Breast epithelium (tissue), 3 donors: Measurements from ENCODE around the gene SRGAP1.
"Not testable (repeated sequence)": the region's sequence is repeated elsewhere in the genome, so short reads cannot be mapped to it uniquely, and the experiment has no call there.

ENCODE experiments used
- CTCF ChIP-seq, 3 donors: fragments of 450-650 bp; IDR thresholded peaks; one replicate each; pipeline ENCODE4 v1.5.1; 2016 to 2017; ENCODE audit warnings: antibody characterized with exemption in 3 of 3, mild to moderate bottlenecking in 3 of 3, moderate library complexity in 3 of 3
- POLR2A ChIP-seq: fragments of 450-650 bp; IDR thresholded peaks from one replicate; pipeline ENCODE4 v1.6.1; 2016; ENCODE audit warnings: antibody characterized with exemption, mild to moderate bottlenecking, moderate library complexity
- POLR2AphosphoS5 ChIP-seq, 3 donors: sonication (generic); formaldehyde crosslinking; IDR thresholded peaks; one replicate each; pipeline ENCODE4 v1.6.1; 2017; ENCODE audit warnings: antibody characterized with exemption in 3 of 3

DNA sequence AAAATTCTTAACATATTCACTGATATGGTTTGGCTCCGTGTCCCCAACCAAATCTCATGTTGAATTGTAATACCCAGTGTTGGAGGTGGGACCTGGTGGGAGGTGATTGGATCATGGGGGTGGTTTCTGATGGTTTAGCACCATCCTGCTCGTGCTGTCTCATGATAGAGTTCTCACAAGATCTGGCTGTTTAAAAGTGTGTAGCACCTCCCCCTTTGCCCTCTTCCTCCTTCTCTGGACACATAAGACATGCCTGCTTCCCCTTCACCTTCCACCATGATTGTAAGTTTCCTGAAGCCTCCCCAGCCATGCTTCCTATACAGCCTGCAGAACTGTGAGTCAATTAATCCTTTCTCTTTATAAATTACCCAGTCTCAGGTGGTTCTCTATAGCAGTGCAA lies 189.6 kb downstream of the SRGAP1 start:
- TF ChIP-seq POLR2AphosphoS5 (IDR thresholded peaks at IDR 0.05); CTCF (IDR thresholded peaks at IDR 0.05); POLR2A: not testable (repeated sequence)
